Kidney epithelial cell (primary cell): ENCODE results near the gene CT45A1. TPM values are rescaled to one million over a fixed set of nuclear protein-coding genes. Genes with fewer than 3 reads are reported as not detected.
"Not testable (repeated sequence)": the region's sequence is repeated elsewhere in the genome, so short reads cannot be mapped to it uniquely, and the experiment has no call there.

Source experiments
- DNase-seq: peaks from one replicate; pipeline ENCODE4 v3.0.0-alpha.2; 2010; ENCODE audit warnings: low read depth
- H3K27me3 ChIP-seq: 2 replicates; pipeline ENCODE4 v1.6.0; 2011; ENCODE audit warnings: low read length; ENCODE audit not compliant: control insufficient read depth, insufficient read depth
- H3K36me3 ChIP-seq: 2 replicates; pipeline ENCODE4 v1.5.1; 2011; ENCODE audit warnings: low read length; ENCODE audit not compliant: control insufficient read depth, insufficient read depth
- H3K4me3 ChIP-seq: 2 replicates; pipeline ENCODE4 v1.5.1; 2011; ENCODE audit warnings: low read depth, mild to moderate bottlenecking, control low read depth, low read length
- total RNA-seq: library from RNA; depleted of rRNA; stranded (reverse); fragments of >200 nt; gene quantifications from 2 replicates; pipeline ENCODE4 v1.2.3, GENCODE V29; 2015
- TF ChIP-seq, protein P1 (sequence below): IDR thresholded peaks from 2 replicates; pipeline ENCODE4 v1.5.1; 2011; ENCODE audit warnings: mild to moderate bottlenecking, moderate library complexity, low read length, control low read depth, inconsistent platforms; ENCODE audit not compliant: insufficient read depth, poor library complexity, severe bottlenecking

Gene CT45A1
- not detected in 2 replicates for total RNA-seq

- not testable (repeated sequence) for H3K4me3 ChIP-seq, DNase-seq, H3K27me3 ChIP-seq, H3K36me3 ChIP-seq
- TF ChIP-seq, protein P1, sequence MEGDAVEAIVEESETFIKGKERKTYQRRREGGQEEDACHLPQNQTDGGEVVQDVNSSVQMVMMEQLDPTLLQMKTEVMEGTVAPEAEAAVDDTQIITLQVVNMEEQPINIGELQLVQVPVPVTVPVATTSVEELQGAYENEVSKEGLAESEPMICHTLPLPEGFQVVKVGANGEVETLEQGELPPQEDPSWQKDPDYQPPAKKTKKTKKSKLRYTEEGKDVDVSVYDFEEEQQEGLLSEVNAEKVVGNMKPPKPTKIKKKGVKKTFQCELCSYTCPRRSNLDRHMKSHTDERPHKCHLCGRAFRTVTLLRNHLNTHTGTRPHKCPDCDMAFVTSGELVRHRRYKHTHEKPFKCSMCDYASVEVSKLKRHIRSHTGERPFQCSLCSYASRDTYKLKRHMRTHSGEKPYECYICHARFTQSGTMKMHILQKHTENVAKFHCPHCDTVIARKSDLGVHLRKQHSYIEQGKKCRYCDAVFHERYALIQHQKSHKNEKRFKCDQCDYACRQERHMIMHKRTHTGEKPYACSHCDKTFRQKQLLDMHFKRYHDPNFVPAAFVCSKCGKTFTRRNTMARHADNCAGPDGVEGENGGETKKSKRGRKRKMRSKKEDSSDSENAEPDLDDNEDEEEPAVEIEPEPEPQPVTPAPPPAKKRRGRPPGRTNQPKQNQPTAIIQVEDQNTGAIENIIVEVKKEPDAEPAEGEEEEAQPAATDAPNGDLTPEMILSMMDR = peak; percentile 9
Observed at GRCh38 chrX:135713183-135713689, at the start of gene CT45A1. CT45A1 (plus strand) TSS chrX:135713639; CDS start chrX:135718941, 5,302 bp downstream.

- not testable (repeated sequence) for H3K36me3 ChIP-seq, DNase-seq, H3K27me3 ChIP-seq, H3K4me3 ChIP-seq
Observed at GRCh38 chrX:135672979-135673378, 40.5 kb upstream of the CT45A1 start.

- TF ChIP-seq, protein P1 = peak; percentile 25
- Histone ChIP-seq H3K4me3 (no peak overlapping the region), H3K27me3 (no peaks in the 10 kb centered on the region), H3K36me3 (no peaks in the 10 kb centered on the region)
- DNase-seq = no peak
Observed at GRCh38 chrX:135688137-135688536, 25.3 kb upstream of the CT45A1 start.

GRCh38 chrX:135695471-135695870, 18.0 kb upstream of the CT45A1 start:
- TF ChIP-seq, protein P1 = no peak
- Histone ChIP-seq H3K4me3 (no peak overlapping the region), H3K36me3 (no peaks in the 10 kb centered on the region), H3K27me3 (no peaks in the 10 kb centered on the region)
- DNase-seq = no peak

DNA sequence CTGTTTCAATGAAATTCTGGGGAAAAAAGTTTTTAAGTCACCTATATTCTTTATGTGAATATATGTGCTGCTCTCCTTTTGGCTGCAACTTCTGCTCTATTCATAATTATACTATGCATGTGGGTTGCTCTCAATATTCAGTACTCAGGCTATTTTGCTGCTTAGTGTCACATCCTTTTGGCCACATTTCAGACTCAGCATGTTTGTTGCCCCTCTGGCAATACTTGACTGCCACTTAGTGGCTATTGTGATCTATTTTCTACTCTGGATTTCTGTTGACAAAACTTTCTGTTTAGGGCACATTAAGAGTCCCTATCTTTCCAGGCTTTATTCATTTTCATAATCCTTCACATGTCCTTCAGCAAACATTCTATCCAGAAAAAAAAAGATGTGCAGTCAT, 15.8 kb upstream of the CT45A1 start:
- H3K36me3 ChIP-seq = no peaks in the 10 kb centered on the region
- TF ChIP-seq, protein P1 = no peak
- H3K4me3 ChIP-seq = no peak overlapping the region
- H3K27me3 ChIP-seq = no peaks in the 10 kb centered on the region
- DNase-seq = no peak

DNA sequence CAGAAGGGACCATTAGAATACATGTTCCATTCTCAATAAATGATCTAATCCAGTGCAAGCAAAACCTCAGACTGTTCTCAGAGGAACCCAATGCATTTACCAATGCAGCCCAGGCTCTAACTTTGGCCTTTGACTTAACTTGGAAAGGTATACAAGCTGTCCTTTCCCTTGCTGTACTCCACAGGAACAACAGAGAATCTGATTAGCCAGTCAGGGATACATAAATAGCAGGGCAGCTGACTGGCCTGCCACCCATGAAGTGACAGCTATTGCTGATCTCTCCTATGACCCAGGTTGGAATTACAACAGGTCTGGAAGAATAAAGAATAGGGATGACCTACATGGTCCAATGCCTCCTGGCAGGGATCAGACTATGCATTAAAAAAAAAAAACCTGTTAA, 14.5 kb upstream of the CT45A1 start:
- DNase-seq = no peak
- Histone ChIP-seq H3K4me3 (no peak overlapping the region), H3K36me3 (no peaks in the 10 kb centered on the region), H3K27me3 (no peaks in the 10 kb centered on the region)
- TF ChIP-seq, protein P1 = no peak
